Progenitor cell of endocrine pancreas (in vitro differentiated cells): ENCODE data around the gene MAPK7. TPM values are rescaled to one million over a fixed set of nuclear protein-coding genes. Genes with fewer than 3 reads are reported as not detected.

Experiments
- DNase-seq: peaks from one replicate; pipeline ENCODE4 v3.0.0; 2021; ENCODE audit warnings: low spot score; ENCODE audit not compliant: unreplicated experiment
- H3K27ac Mint-ChIP-seq: 2 replicates; pipeline ENCODE4 v1.8.0; 2021; ENCODE audit warnings: mild to moderate bottlenecking, moderate library complexity, mixed read lengths
- H3K27me3 Mint-ChIP-seq: 2 replicates; pipeline ENCODE4 v1.8.0; 2021; ENCODE audit warnings: mixed read lengths
- H3K36me3 Mint-ChIP-seq: 2 replicates; pipeline ENCODE4 v1.8.0; 2022; ENCODE audit warnings: mixed read lengths; ENCODE audit not compliant: insufficient read depth
- H3K4me1 Mint-ChIP-seq: 2 replicates; pipeline ENCODE4 v1.8.0; 2021; ENCODE audit warnings: low read depth, mixed read lengths
- H3K4me3 Mint-ChIP-seq: 2 replicates; pipeline ENCODE4 v1.8.0; 2021; ENCODE audit warnings: low read depth, mild to moderate bottlenecking, moderate library complexity, mixed read lengths
- H3K9me3 Mint-ChIP-seq: 2 replicates; pipeline ENCODE4 v1.8.0; 2021; ENCODE audit warnings: low read depth, mixed read lengths
- CTCF ChIP-seq: fragments of 200-600 bp; sonication (generic); IDR thresholded peaks from one replicate; pipeline ENCODE4 v1.5.0; 2021; ENCODE audit warnings: antibody characterized with exemption, mild to moderate bottlenecking; ENCODE audit not compliant: unreplicated experiment
- microRNA-seq: library from miRNA; unstranded; fragments of <30 nt; microRNA quantifications from one replicate; pipeline ENCODE4 v1.1.0, GENCODE V29; 2020; ENCODE audit warnings: borderline number of aligned reads; ENCODE audit not compliant: unreplicated experiment
- total RNA-seq: library from RNA; stranded (reverse); gene quantifications from 2 replicates; pipeline ENCODE4 v1.2.1, GENCODE V29; 2021

MAPK7 gene
- total RNA-seq, 1 donor from 2014 or later, result 41.8 TPM

GRCh38 chr17:19431691-19432090 lies 53.4 kb downstream of the MAPK7 start:
- TF ChIP-seq CTCF, result no peak
- H3K36me3 Mint-ChIP-seq, result no peaks in the 10 kb centered on the region
- peaks cover 40% of the 10 kb centered on the region for H3K4me1 Mint-ChIP-seq
- peak overlapping the region; percentile 94 for H3K27ac Mint-ChIP-seq
- H3K4me3 Mint-ChIP-seq, result no peak overlapping the region
- H3K27me3 Mint-ChIP-seq, result no peaks in the 10 kb centered on the region
- DNase-seq, result no peak
- no peaks in the 10 kb centered on the region for H3K9me3 Mint-ChIP-seq

Small RNA genes within 50 kb of the gene (microRNA-seq; reads per million reads assigned to microRNA genes)
- 2,468 reads per million, percentile 84 among the genes with 10 or more reads in this experiment for gene MIR1180

Other genes starting within 250 kb of the MAPK7 start
- gene EPN2, start 141.1 kb upstream of the MAPK7 start, total RNA-seq, result 49.8 and 51.2 TPM in 2 replicates
- gene B9D1, start 15.8 kb upstream of the MAPK7 start, total RNA-seq, result 27.3 and 29.9 TPM in 2 replicates
- gene MFAP4, start 8.7 kb downstream of the MAPK7 start, total RNA-seq, result 2.3 and 2.5 TPM in 2 replicates
- gene RNF112, start 32.7 kb downstream of the MAPK7 start, total RNA-seq, result 1.1 and 1.3 TPM in 2 replicates
- 1.1 and 2.3 TPM in 2 replicates for gene SLC47A1, start 155.4 kb downstream of the MAPK7 start, total RNA-seq